Measurements from ENCODE around the gene SERPINB13.

SERPINB13 gene

GRCh38 chr18:63544017-63544416, 43.1 kb upstream of the SERPINB13 start:
- no peaks in the 10 kb centered on the region for H3K4me1 ChIP-seq (ENCODE audit: insufficient read depth, low read length)
- no peaks in the 10 kb centered on the region for H3K36me3 ChIP-seq (ENCODE audit: insufficient read depth, low read length)
- no peak for TF ChIP-seq EZH2 (IDR thresholded peaks at IDR 0.05; ENCODE audit: borderline replicate concordance, low read depth, low read length, severe bottlenecking)
- TF ChIP-seq CTCF (IDR thresholded peaks at IDR 0.05; ENCODE audit: borderline replicate concordance, extremely low read depth, low read length, poor library complexity, severe bottlenecking): no peak
- H4K20me1 ChIP-seq (ENCODE audit: insufficient read depth, low read length): no peaks in the 10 kb centered on the region
- no peak for ATAC-seq (ENCODE audit: insufficient read depth, low read depth)
- H3K9me3 ChIP-seq (ENCODE audit: insufficient read depth, low read length, severe bottlenecking): no peaks in the 10 kb centered on the region
- peaks cover 22% of the 10 kb centered on the region for H3K27me3 ChIP-seq (ENCODE audit: insufficient read depth, low read length, poor library complexity)
- H3K27ac ChIP-seq (ENCODE audit: low read length): no peak overlapping the region
- no peak overlapping the region for H3K4me2 ChIP-seq (ENCODE audit: insufficient read depth, low read length)
- H2AFZ ChIP-seq (ENCODE audit: low read depth, low read length): no peak overlapping the region
- no peak for DNase-seq
- H3K4me3 ChIP-seq (ENCODE audit: low read depth in 1 of 2, low read length in 2 of 2): no peak overlapping the region
- no peak overlapping the region for H3K9ac ChIP-seq (ENCODE audit: low read depth, low read length)
- H3K79me2 ChIP-seq (ENCODE audit: insufficient read depth, low read length): no peaks in the 10 kb centered on the region

GRCh38 chr18:63545000-63545399, 42.1 kb upstream of the SERPINB13 start:
- Histone ChIP-seq H3K27me3 (ENCODE audit: insufficient read depth, low read length, poor library complexity) (peaks cover 28% of the 10 kb centered on the region), H2AFZ (ENCODE audit: low read depth, low read length) (no peak overlapping the region), H3K9ac (ENCODE audit: low read depth, low read length) (no peak overlapping the region), H3K36me3 (ENCODE audit: insufficient read depth, low read length) (no peaks in the 10 kb centered on the region), H3K27ac (ENCODE audit: low read length) (no peak overlapping the region), H3K9me3 (ENCODE audit: insufficient read depth, low read length, severe bottlenecking) (no peaks in the 10 kb centered on the region), H3K4me1 (ENCODE audit: insufficient read depth, low read length) (no peaks in the 10 kb centered on the region), H3K79me2 (ENCODE audit: insufficient read depth, low read length) (no peaks in the 10 kb centered on the region), H3K4me3 (ENCODE audit: low read depth in 1 of 2, low read length in 2 of 2) (no peak overlapping the region), H4K20me1 (ENCODE audit: insufficient read depth, low read length) (no peaks in the 10 kb centered on the region), H3K4me2 (ENCODE audit: insufficient read depth, low read length) (no peak overlapping the region)
- TF ChIP-seq CTCF (IDR thresholded peaks at IDR 0.05; ENCODE audit: borderline replicate concordance, extremely low read depth, low read length, poor library complexity, severe bottlenecking): no peak
- no peak for TF ChIP-seq EZH2 (IDR thresholded peaks at IDR 0.05; ENCODE audit: borderline replicate concordance, low read depth, low read length, severe bottlenecking)
- no peak for DNase-seq
- ATAC-seq (ENCODE audit: insufficient read depth, low read depth): no peak

- H3K4me1 ChIP-seq (ENCODE audit: insufficient read depth, low read length): no peaks in the 10 kb centered on the region
- H3K27me3 ChIP-seq (ENCODE audit: insufficient read depth, low read length, poor library complexity): peaks cover 36% of the 10 kb centered on the region
- H3K79me2 ChIP-seq (ENCODE audit: insufficient read depth, low read length): no peaks in the 10 kb centered on the region
- no peaks in the 10 kb centered on the region for H3K36me3 ChIP-seq (ENCODE audit: insufficient read depth, low read length)
- H3K27ac ChIP-seq (ENCODE audit: low read length): no peak overlapping the region
- TF ChIP-seq CTCF (IDR thresholded peaks at IDR 0.05; ENCODE audit: borderline replicate concordance, extremely low read depth, low read length, poor library complexity, severe bottlenecking) (no peak), EZH2 (IDR thresholded peaks at IDR 0.05; ENCODE audit: borderline replicate concordance, low read depth, low read length, severe bottlenecking) (no peak)
- H4K20me1 ChIP-seq (ENCODE audit: insufficient read depth, low read length): no peaks in the 10 kb centered on the region
- no peak for DNase-seq
- H3K4me3 ChIP-seq (ENCODE audit: low read depth in 1 of 2, low read length in 2 of 2): no peak overlapping the region
- ATAC-seq (ENCODE audit: insufficient read depth, low read depth): no peak
- no peak overlapping the region for H3K9ac ChIP-seq (ENCODE audit: low read depth, low read length)
- H3K4me2 ChIP-seq (ENCODE audit: insufficient read depth, low read length): no peak overlapping the region
- no peaks in the 10 kb centered on the region for H3K9me3 ChIP-seq (ENCODE audit: insufficient read depth, low read length, severe bottlenecking)
- no peak overlapping the region for H2AFZ ChIP-seq (ENCODE audit: low read depth, low read length)
Measured at GRCh38 chr18:63550068-63550467, 37.1 kb upstream of the SERPINB13 start.

GRCh38 chr18:63551769-63552168, 35.4 kb upstream of the SERPINB13 start:
- Histone ChIP-seq H3K27ac (ENCODE audit: low read length) (no peak overlapping the region), H3K4me1 (ENCODE audit: insufficient read depth, low read length) (no peaks in the 10 kb centered on the region), H4K20me1 (ENCODE audit: insufficient read depth, low read length) (no peaks in the 10 kb centered on the region), H3K4me3 (ENCODE audit: low read depth in 1 of 2, low read length in 2 of 2) (no peak overlapping the region), H2AFZ (ENCODE audit: low read depth, low read length) (no peak overlapping the region), H3K36me3 (ENCODE audit: insufficient read depth, low read length) (no peaks in the 10 kb centered on the region), H3K4me2 (ENCODE audit: insufficient read depth, low read length) (no peak overlapping the region), H3K79me2 (ENCODE audit: insufficient read depth, low read length) (no peaks in the 10 kb centered on the region), H3K9me3 (ENCODE audit: insufficient read depth, low read length, severe bottlenecking) (no peaks in the 10 kb centered on the region), H3K27me3 (ENCODE audit: insufficient read depth, low read length, poor library complexity) (peaks cover 42% of the 10 kb centered on the region), H3K9ac (ENCODE audit: low read depth, low read length) (no peak overlapping the region)
- no peak for DNase-seq
- no peak for TF ChIP-seq CTCF (IDR thresholded peaks at IDR 0.05; ENCODE audit: borderline replicate concordance, extremely low read depth, low read length, poor library complexity, severe bottlenecking)
- no peak for TF ChIP-seq EZH2 (IDR thresholded peaks at IDR 0.05; ENCODE audit: borderline replicate concordance, low read depth, low read length, severe bottlenecking)
- ATAC-seq (ENCODE audit: insufficient read depth, low read depth): no peak

Measured in DND-41 (cell line).